Loucy (cell line): ENCODE data around the gene NINL.

Experiments used
- EZH2phosphoT487 ChIP-seq: fragments of 200-600 bp; IDR thresholded peaks from 2 replicates; pipeline ENCODE4 v1.6.1; 2018; ENCODE audit warnings: antibody characterized with exemption, mild to moderate bottlenecking, moderate library complexity, borderline replicate concordance
- TF ChIP-seq, protein P1 (sequence below): fragments of 200-600 bp; sonication (generic); conservative IDR thresholded peaks from 2 replicates; pipeline ENCODE4 v1.5.1; 2014; ENCODE audit warnings: mild to moderate bottlenecking, antibody characterized with exemption, low read length

DNA sequence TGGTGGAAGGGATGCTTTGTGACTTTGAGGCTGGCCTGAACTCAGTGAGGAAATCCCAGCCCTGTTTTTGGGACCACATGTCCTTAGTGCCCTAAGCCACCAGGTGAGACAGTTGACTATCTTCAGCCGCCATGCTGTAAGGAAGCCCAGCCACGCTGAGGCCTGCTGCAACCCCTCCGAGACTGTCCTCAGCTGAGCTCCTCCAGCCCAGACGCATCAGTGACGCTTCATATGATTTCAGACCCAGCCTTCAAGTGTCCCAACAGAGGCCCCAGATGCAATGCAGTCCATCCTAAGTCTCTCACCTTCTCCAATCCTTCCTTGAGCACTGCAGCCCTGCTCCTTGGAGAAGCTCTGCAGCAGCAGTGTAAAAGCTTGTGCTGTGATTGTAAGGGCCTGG is 76.2 kb downstream of the NINL start:
- TF ChIP-seq, protein P1, sequence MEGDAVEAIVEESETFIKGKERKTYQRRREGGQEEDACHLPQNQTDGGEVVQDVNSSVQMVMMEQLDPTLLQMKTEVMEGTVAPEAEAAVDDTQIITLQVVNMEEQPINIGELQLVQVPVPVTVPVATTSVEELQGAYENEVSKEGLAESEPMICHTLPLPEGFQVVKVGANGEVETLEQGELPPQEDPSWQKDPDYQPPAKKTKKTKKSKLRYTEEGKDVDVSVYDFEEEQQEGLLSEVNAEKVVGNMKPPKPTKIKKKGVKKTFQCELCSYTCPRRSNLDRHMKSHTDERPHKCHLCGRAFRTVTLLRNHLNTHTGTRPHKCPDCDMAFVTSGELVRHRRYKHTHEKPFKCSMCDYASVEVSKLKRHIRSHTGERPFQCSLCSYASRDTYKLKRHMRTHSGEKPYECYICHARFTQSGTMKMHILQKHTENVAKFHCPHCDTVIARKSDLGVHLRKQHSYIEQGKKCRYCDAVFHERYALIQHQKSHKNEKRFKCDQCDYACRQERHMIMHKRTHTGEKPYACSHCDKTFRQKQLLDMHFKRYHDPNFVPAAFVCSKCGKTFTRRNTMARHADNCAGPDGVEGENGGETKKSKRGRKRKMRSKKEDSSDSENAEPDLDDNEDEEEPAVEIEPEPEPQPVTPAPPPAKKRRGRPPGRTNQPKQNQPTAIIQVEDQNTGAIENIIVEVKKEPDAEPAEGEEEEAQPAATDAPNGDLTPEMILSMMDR = no peak
- TF ChIP-seq EZH2phosphoT487 = no peak
